ENCODE data around the gene RNF145.

RNF145 gene

DNA sequence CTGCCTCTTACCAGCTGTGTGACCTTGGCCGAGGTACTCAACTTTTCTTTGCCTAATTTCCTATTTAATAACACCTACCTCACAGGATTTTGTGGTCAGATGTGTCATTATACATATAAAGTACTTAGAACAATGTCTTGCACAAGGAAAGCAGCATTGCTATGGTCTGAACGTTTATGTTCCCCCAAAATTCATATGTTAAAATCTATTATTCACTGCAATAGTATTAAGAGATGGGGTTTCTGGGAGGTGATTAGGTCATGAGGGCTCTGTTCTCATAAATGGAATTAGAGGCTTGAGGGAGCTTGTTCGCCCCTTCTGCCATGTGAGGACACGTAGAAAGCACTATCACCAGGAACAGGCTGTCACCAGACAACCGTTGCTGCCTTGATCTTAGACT is 10.9 kb upstream of the RNF145 start:
- in situ Hi-C loops (cut with MboI; ENCODE audit: low sequenced_read_pairs) = no loop called here

DNA sequence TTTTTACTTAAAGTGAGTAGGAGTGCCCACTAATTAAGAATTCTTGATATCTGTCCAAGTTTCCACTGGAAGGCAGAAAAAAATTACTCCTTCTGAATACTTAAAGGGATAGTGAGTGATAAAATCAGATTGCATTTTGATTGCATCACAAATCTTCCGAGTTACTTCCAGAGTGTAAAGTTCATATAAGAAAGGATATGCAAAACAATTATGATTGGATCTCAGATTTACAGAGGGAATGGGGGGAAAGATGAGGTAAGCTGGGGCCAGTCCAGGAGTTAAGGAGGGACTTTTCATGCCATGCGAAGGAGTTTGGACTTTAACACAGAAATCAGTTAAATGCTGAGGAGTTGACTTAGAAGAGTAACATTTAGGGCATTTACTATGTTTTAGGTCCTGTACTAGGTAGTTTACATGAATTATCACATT is 9.3 kb upstream of the RNF145 start:
- in situ Hi-C loops (cut with MboI; ENCODE audit: low sequenced_read_pairs) = no loop called here

DNA sequence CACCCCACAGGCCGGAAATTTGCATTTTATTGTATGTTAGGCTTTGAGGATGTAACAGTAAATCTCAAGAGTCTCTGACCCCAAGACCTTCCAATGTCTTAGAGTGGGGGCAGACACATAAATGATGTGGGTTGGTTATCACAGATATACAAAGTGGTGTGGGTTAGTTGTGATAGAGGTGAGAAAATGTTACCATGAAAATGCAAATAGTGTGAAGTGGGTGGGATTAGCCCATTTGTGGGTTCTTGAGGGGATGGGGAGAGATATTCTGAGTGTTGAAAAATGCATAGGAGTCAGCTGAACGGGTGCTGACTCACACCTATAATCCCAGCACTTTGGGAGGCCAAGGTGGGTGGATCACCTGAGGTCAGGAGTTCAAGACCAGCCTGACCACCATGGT is 7.9 kb upstream of the RNF145 start:
- in situ Hi-C loops (cut with MboI; ENCODE audit: low sequenced_read_pairs) = no loop called here

DNA sequence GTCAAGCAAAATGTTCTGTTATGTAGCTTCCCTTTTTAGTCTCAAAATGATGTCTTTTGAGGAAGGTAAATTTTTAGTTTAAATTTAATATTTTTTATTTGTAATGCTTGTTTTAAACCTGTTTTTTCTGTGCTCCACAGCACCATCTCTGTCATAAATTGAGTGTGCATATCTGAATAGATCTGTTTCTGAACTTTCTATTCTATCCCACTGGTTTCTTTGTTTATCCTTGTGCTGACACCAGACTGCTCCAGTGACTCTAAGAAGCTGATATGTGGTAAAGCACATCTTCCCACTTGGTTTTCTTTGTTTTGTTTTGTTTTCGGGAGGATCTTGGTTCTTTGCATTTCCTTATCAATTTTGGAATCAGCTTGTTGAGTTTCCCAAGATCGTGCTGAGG is 7.1 kb upstream of the RNF145 start:
- in situ Hi-C loops (cut with MboI; ENCODE audit: low sequenced_read_pairs) = no loop called here

DNA sequence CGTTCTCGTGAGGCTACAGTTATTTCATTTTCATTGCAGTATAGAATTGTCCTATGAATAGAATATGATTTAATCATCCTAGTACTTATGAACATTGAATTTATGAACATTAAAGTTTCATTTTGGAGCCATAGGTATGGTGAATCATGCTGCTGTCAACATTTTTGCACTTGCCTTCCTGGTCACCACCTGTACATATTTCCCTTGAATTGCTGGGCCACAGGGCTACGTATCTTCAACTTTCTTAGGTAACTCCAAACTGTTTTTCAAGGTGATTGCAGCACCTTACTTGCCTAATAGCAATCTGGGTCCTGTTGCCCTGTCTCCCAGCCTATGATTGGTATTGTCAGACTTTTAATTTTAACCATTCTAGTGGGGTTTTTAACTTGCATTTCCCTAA is 6.5 kb upstream of the RNF145 start:
- in situ Hi-C loops (cut with MboI; ENCODE audit: low sequenced_read_pairs) = no loop called here

DNA sequence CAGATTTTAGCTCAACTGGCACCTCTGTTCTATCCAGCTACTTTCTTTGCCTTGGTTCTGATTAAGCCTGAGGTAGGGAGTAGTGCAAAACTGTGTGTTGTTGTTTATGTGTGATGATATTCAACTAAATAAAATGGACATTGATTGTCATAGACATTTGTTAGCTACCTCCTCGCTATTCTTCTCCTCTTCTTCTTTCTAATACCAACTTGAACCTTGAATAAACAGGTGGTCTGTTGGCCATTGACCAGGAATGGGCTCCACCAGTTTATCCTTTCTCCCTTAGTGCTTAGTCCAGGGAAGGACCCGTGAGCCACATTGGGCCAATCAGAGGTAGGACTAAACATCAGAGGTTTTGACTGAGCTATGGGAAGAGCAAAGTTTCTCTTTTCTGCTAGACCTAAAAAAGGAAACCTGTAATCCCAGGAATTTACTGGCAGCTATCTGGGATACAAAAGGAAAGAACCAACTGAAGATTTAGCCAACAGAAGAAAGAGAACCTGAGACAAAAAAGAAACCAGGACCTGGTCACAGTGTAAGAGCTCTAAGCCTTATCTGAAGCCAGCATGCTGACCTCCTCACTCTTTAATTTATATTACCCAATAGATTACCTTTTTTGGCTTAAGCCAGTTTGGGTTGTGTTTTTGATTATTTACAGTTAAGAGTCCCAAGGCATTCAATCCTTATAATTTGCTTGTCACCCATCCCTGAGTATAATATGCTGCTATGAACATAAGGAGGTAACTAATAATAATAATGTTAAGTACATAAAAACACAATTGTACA is 5.3 kb upstream of the RNF145 start:
- in situ Hi-C loops (cut with MboI; ENCODE audit: low sequenced_read_pairs) = no loop called here

DNA sequence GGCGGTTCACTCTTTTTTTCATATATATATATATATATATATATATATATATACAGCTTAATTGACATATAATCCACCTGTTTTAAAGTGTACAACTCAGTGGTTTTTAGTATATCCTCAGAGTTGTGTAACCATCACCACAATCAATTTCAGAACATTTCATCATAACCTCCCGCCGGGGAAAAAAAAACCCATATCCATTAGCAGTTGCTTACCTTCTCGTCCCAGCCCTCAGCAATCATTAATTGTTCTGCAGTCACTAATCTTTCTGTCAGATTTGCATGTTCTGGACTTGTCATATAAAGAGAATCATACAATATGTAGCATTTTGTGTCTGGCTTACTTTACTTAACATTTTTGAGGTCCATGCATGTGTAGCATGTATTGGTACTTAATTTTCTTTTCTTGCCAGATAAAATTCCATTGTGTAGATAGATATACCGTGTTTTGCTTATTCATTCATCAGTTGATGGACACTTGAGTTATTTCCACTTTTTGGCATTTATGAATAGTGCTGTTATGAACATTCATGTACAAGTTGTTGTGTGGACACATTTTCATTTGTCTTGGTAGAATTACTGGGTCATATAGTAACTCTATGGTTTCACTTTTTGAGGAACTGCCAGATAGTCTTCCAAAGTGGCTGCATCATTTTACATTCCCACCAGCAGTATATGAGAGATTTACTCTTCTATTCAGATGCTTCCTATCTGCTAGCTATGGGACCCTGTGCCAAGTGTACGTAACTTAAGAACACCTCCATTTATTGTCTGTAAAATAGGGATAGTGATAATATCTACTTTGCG is 3.5 kb upstream of the RNF145 start:
- in situ Hi-C loops (cut with MboI; ENCODE audit: low sequenced_read_pairs) = no loop called here

DNA sequence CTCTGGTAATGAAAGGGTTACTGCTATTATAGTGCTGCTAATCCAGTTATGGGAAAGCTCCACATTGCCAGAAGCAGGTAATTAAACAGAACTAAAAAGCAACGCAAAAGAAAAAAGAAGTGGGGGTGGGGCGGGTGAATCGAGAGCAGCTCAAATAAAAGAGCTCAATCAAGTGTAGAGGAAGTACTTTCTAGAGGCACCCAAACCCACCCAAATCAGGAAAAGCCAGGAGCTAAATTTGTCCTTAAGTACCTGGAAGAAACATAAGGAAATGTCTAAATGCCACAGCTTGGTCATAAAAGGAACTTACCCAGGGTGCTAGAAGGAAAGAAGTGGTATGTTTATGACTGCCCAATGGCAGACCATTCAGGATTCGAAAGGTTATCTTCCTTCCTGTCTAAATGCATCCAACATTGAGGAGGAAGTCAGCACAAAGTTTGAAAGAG is 2.4 kb upstream of the RNF145 start:
- in situ Hi-C loops (cut with MboI; ENCODE audit: low sequenced_read_pairs) = no loop called here

DNA sequence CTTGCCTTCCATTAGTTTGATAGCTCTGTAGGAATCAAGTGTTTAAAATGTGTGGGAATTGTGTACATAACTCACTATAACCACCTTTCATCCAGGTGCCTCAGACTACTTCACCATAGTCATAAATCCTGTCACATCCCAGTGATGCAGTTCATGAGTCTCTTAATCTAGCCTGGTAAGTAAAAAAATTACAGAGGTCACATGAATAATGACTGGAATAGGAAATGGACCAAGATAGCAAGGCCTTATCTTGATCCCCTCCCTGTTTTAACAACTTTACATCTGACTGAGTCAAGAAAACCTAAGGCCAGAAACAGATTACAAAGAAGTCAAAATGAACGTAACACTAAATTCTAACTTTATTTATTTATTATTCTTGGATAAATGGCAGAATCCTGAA is 1.5 kb upstream of the RNF145 start:
- in situ Hi-C loops (cut with MboI; ENCODE audit: low sequenced_read_pairs) = no loop called here

DNA sequence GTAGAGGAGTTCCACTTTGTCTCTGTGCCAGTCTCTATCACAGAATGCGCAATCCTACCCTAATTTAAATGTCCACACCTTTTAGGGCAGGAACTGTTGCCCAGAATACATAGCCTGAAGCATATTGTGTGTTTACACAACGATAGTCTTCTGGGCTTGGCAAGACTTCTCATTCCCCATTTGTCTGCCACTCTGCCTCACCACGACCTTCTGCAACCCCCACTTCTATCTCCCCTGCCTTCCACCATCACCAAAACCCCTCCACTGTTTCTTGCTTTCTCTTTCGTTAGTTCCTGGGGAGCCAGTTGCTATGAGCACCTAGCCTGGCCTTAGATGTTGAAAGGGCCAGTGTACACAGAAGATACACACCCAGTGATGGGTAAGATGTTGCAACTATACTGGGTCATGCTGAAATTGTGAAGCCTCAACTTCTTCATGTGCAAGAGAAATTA is 883 bp upstream of the RNF145 start:
- in situ Hi-C loops (cut with MboI; ENCODE audit: low sequenced_read_pairs) = no loop called here

DNA sequence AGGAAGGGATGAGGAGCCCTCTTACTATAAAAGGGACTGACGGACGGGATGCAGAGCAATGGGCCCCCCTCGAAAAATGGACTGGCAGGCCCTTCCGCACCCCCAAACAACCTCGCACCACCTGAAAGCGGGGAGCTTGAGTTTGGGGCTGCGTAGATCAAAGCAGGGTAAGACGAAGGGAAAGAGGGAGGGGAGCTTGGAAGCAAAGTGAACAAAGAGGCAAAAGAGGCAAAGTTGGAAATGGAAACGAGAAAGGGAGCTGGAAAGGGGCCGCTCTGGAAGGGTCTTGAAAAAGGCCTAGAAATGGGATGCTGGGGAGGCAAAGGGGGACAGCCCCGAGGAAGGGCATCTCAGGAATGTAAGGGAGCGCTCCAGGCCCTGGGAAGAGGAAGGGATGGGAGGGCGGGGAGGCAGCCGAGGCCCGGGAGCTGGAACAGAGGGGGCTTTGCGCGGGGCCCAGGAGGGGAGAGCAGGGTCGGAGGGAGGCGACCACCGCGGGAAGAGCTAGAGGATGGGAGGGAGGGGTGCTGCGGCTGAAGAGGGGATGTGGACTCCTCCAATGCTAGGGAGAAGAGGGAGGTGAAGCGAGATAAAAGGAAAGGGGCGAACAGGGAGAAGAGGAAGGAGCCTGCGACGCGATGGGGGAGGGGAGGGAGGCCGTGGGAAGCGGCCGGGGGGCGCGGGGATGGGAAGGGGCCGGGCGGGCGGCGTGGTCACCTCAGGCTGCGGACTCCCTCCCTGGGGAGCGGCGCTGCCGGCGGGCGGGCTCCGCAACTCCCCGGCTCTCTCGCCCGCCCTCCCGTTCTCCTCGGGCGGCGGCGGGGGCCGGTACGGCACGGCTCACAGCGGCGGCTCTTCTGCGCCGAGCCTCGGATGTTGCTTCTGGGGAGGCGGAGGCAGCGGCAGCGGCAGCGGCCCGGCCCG is 577 bp downstream of the RNF145 start:
- in situ Hi-C loops (cut with MboI; ENCODE audit: low sequenced_read_pairs) = no loop called here

DNA sequence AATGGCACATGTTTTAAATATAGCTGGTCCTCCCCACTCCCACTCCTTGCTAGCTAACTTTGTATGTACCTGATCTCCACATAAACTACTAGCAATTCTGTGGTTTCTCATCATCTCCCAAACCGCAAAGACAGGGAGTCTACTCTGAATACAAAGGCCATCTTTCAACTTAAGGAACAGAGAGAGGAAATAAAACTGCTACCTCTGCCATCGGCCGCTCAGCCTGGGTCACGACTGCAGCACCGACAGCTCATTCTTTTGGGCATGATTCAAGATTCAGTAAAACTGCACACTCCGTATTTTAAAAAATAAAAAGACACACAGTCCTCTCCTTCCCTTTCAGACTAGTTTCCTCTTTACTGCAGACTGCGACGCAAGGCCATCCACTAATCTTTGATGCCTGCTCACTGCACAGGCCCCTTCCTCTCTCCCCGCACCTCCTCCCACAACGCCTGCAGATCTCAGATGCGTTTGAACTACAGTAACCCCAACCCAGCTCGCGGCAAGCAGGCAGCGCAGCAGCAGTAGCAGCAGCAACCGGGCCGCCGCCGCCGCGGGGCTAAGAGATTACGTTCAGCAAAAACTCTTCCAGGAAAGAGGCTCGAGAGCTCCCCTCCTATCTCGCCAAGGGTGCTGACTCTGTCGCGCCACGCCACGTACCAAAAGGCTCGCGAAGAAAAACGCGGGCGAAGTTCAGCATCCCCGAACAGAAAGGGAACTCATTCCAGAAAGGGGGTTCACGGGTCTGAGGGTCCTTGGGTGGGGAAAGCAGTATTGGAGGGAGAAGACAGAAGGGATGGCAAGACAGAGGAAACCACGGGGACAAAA is 1.5 kb downstream of the RNF145 start:
- in situ Hi-C loops (cut with MboI; ENCODE audit: low sequenced_read_pairs) = no loop called here

DNA sequence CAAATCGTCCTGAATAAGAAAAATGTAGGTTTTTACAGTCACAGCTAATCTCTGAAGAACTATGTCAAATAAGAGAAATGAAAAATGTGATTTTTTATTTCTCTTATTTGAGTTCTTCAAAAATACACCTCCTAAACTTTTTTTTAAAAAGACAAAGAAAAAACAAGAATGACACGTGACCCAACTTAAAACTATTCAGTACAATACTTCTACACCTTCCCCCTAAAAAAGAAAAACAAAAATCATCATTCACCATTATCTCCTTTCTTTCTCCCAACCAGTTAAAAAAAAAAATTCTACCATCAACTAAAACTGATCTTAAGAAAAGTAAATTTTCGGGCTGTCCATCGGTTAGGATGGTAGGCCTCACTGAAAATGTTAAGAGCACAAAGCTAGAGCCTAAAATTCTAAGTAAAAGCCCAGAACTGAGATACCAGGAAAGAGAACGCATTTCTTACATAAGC is 2.1 kb downstream of the RNF145 start:
- in situ Hi-C loops (cut with MboI; ENCODE audit: low sequenced_read_pairs) = no loop called here

DNA sequence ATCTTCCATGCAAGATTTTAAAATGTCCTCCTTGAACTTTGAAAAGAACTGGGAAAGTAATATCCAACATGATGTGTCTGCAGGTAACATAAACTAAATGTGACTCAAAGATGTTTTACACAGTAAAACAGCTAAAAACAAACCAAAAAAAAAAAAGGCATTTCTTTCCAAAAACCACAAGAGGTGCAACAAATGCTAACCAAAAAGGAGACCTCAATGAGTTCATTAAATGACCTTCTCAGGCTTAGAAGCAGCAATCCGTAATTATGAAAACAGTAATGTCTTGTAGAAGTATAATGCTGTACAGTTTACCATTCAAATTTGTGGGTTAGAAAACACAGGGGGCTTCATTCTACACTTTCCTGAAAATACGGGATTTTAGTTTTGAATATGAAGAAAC is 2.5 kb downstream of the RNF145 start:
- in situ Hi-C loops (cut with MboI; ENCODE audit: low sequenced_read_pairs) = no loop called here

DNA sequence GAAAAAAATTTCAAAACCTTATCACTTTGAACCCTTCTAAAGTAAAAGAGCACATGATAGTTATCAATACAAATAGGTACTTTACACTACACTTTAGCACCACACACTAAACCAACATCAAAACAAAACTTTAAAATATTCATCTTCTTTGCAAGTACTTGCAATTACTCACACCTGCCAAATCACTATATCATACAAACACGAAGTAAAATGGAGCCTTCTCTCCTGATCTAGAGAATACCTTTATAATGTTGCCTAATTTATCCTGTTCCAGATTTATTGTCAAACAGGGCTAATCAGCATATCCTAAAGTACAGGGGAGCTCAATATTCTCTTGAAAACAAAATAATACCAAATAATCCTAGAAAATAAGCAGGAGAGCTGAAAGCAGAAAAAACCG is 3.0 kb downstream of the RNF145 start:
- in situ Hi-C loops (cut with MboI; ENCODE audit: low sequenced_read_pairs) = no loop called here

DNA sequence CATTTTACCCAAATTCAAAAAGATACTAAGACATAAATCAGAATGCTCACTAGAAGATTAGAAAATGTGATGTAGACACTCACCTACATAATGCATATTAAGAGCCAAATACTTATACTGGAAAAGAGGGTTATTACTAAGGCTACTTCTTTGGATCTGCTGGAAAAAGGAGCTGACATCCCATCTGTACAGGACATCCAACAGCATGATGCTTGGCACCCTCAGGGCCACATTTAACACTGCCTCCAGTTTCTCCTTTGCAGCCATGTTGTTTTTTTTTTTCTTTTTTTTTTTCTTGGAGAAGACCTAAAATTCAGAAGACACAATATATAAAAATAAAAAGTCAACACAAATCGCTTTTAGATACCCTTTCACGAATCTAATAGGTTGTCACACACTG is 6.0 kb downstream of the RNF145 start:
- in situ Hi-C loops (cut with MboI; ENCODE audit: low sequenced_read_pairs) = no loop called here

DNA sequence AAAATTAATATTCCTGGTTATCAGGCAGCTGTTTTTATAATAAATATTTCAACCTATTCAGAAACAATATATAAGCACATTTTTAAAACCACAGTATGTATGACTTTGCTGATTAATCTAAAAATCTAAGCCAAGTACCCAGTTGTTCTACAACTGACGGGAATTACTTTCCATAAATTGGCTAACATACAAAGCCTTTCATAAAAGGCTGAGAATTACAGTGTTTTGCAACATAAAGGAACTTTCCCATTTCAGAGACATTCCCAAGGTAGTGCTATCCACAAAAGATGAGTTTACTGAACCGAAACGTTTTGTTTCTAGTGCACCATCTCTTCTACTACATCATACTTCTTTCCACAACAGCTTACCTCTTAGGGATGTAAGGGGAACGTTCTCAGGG is 7.2 kb downstream of the RNF145 start:
- in situ Hi-C loops (cut with MboI; ENCODE audit: low sequenced_read_pairs) = no loop called here

DNA sequence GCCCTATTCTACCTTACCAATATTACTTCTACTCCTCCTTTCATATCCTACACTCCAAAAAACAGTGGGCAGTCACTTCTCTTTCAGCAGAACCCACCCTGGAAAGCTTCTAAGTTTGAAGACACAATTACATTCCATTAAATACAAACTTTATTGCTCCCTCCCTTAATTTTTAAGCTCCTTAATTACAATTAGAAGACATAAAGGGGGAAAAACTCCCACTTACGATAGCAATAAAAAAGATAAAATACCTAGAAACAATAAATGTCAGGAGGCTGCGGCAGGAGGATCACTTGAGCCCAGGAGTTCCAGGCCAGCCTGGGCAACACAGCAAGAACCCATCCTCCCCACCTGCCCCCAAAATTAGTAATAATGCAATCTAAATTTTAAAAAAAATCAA is 9.6 kb downstream of the RNF145 start:
- in situ Hi-C loops (cut with MboI; ENCODE audit: low sequenced_read_pairs) = no loop called here

DNA sequence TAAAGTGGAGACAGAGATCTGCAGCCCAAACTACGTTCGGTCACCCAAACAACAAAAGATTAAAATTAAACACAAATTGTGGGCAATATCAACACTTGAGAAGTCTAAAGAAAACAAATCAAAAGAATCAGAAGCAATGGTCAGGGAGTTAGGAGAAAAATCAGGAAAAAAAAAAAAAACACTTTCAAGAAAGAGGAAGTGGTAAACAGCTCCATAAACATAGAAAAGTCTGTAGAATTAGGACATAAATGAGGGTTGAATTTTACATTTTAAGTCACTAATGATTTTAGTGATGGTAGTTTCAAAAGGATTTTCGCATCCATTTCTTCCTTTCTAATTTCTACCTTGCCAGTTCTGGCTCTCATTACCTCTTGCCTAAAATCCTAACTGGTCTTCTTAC is 10.1 kb downstream of the RNF145 start:
- in situ Hi-C loops (cut with MboI; ENCODE audit: low sequenced_read_pairs) = no loop called here
